ENCODE measurements around the gene CISH. TPM values are rescaled to one million over a fixed set of nuclear protein-coding genes. Genes with fewer than 3 reads are reported as not detected.

Gene CISH
- total and polyA plus RNA-seq, 9 of the 15 experiments (the other 6 are each of a cell fraction or from before 2014, with no cell fraction given) = 1.7 to 47.7 (median 18.3) TPM

GRCh38 chr3:50607271-50608091 is 4.1 kb downstream of the CISH start (continued):
- TF ChIP-seq CUX1 (CRISPR knock-in tag; IDR thresholded peaks at IDR 0.05) (no peak), XRCC4 (IDR thresholded peaks at IDR 0.05; ENCODE audit: extremely low read depth, insufficient read depth, insufficient read length) (no peak), FUS (optimal IDR thresholded peaks at IDR 0.05; ENCODE audit: low read depth, low read length) (no peak), NONO (IDR thresholded peaks at IDR 0.05; ENCODE audit: low read depth in 2 of 2, low read length in 1 of 2) (no peak), NFATC3 (IDR thresholded peaks at IDR 0.05) (no peak), HIVEP1 (CRISPR knock-in tag; IDR thresholded peaks at IDR 0.05) (no peak), HOMEZ (CRISPR knock-in tag; IDR thresholded peaks at IDR 0.05) (no peak), ZNF655 (CRISPR knock-in tag; IDR thresholded peaks at IDR 0.05) (no peak), NKRF (IDR thresholded peaks at IDR 0.05; ENCODE audit: borderline replicate concordance) (no peak), PTTG1 (tag; IDR thresholded peaks at IDR 0.05; ENCODE audit: low read depth) (no peak), RBM15 (IDR thresholded peaks at IDR 0.05; ENCODE audit: insufficient read depth, low read length) (no peak), ZNF282 (CRISPR knock-in tag; IDR thresholded peaks at IDR 0.05) (no peak), E2F4 (CRISPR knock-in tag; IDR thresholded peaks at IDR 0.05; ENCODE audit: low read depth) (no peak), ZNF707 (CRISPR knock-in tag; conservative IDR thresholded peaks at IDR 0.05) (no peak), ZNF3 (CRISPR knock-in tag; IDR thresholded peaks at IDR 0.05) (no peak)

All from K562 (cell line).